Measurements from ENCODE around the gene ZBED4.

ZBED4 gene

GRCh38 chr22:49811020-49811791 is 42.4 kb upstream of the ZBED4 start:
- Histone ChIP-seq H3K27me3 (replicated peaks; ENCODE audit: control insufficient read depth, insufficient read depth, low read length) (no peaks in the 10 kb centered on the region), H3K4me3 (replicated peaks; ENCODE audit: low read depth, low read length) (no peak overlapping the region), H3K36me3 (ENCODE audit: control insufficient read depth, insufficient read depth, low read length) (peaks cover 9% of the 10 kb centered on the region)
- TF ChIP-seq CTCF (IDR thresholded peaks at IDR 0.05; ENCODE audit: insufficient read depth, low read length, poor library complexity, severe bottlenecking) = no peak
- DNase-seq (ENCODE audit: extremely low read depth, insufficient read length) = no peak

- Histone ChIP-seq H3K27me3 (replicated peaks; ENCODE audit: control insufficient read depth, insufficient read depth, low read length) (no peaks in the 10 kb centered on the region), H3K4me3 (replicated peaks; ENCODE audit: low read depth, low read length) (no peak overlapping the region), H3K36me3 (ENCODE audit: control insufficient read depth, insufficient read depth, low read length) (peaks cover 20% of the 10 kb centered on the region)
- DNase-seq (ENCODE audit: extremely low read depth, insufficient read length) = no peak
- no peak for TF ChIP-seq CTCF (IDR thresholded peaks at IDR 0.05; ENCODE audit: insufficient read depth, low read length, poor library complexity, severe bottlenecking)
These were observed 40.8 kb upstream of the ZBED4 start for GRCh38 chr22:49812838-49813237.

- no peak for DNase-seq (ENCODE audit: extremely low read depth, insufficient read length)
- no peak overlapping the region for H3K4me3 ChIP-seq (replicated peaks; ENCODE audit: low read depth, low read length)
- peaks cover 20% of the 10 kb centered on the region for H3K36me3 ChIP-seq (ENCODE audit: control insufficient read depth, insufficient read depth, low read length)
- no peak for TF ChIP-seq CTCF (IDR thresholded peaks at IDR 0.05; ENCODE audit: insufficient read depth, low read length, poor library complexity, severe bottlenecking)
- H3K27me3 ChIP-seq (replicated peaks; ENCODE audit: control insufficient read depth, insufficient read depth, low read length) = no peaks in the 10 kb centered on the region
These were observed 39.4 kb upstream of the ZBED4 start for GRCh38 chr22:49814164-49814686.

GRCh38 chr22:49814856-49815255 is 38.8 kb upstream of the ZBED4 start:
- Histone ChIP-seq H3K36me3 (ENCODE audit: control insufficient read depth, insufficient read depth, low read length) (peaks cover 20% of the 10 kb centered on the region), H3K27me3 (replicated peaks; ENCODE audit: control insufficient read depth, insufficient read depth, low read length) (no peaks in the 10 kb centered on the region), H3K4me3 (replicated peaks; ENCODE audit: low read depth, low read length) (no peak overlapping the region)
- no peak for DNase-seq (ENCODE audit: extremely low read depth, insufficient read length)
- no peak for TF ChIP-seq CTCF (IDR thresholded peaks at IDR 0.05; ENCODE audit: insufficient read depth, low read length, poor library complexity, severe bottlenecking)

- Histone ChIP-seq H3K36me3 (ENCODE audit: control insufficient read depth, insufficient read depth, low read length) (peaks cover 26% of the 10 kb centered on the region), H3K4me3 (replicated peaks; ENCODE audit: low read depth, low read length) (no peak overlapping the region), H3K27me3 (replicated peaks; ENCODE audit: control insufficient read depth, insufficient read depth, low read length) (no peaks in the 10 kb centered on the region)
- no peak for DNase-seq (ENCODE audit: extremely low read depth, insufficient read length)
- no peak for TF ChIP-seq CTCF (IDR thresholded peaks at IDR 0.05; ENCODE audit: insufficient read depth, low read length, poor library complexity, severe bottlenecking)
These were observed 38.0 kb upstream of the ZBED4 start for GRCh38 chr22:49815641-49816091.
